Measurements from ENCODE around the gene CLMN.

DNA sequence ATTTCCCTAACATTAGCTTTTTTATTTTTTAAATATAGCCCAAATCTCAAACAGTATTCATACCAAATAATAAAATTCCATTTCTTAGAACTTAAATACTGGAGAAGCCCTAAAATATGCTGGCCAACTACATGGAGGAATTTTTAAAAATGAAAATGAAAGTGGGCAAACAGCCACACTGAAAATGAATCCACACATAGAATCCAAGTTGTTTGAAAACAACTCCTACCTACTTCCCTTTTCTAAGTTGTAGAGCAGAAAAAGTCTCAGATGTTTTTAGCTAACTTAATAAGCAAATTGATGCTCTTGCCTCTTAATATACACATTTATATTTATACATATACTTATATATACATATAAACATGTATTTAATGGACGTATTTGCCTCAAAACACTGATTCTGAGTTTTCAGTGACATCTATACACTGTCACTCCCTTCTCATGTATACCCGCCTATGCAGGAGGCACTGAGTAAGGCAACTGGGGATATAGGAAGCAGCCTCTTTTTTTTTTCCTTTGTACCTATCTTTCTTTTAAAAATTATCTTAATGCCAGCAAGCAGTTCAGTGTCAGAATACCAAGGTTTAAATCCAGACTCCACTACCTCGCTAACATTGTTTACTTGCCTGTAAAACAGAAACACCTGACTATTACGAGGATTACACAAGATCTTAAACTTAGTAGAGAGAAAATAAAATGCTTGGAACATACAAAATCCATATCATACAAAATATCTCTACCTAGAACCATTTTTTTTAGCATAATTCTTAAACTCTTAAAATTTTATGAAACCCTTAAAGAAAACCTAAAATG lies 175.7 kb downstream of the CLMN start:
- no peak for TF ChIP-seq POLR2AphosphoS5 (IDR thresholded peaks at IDR 0.05; ENCODE audit: insufficient read depth, low read depth, low read length)
- TF ChIP-seq, protein P1, sequence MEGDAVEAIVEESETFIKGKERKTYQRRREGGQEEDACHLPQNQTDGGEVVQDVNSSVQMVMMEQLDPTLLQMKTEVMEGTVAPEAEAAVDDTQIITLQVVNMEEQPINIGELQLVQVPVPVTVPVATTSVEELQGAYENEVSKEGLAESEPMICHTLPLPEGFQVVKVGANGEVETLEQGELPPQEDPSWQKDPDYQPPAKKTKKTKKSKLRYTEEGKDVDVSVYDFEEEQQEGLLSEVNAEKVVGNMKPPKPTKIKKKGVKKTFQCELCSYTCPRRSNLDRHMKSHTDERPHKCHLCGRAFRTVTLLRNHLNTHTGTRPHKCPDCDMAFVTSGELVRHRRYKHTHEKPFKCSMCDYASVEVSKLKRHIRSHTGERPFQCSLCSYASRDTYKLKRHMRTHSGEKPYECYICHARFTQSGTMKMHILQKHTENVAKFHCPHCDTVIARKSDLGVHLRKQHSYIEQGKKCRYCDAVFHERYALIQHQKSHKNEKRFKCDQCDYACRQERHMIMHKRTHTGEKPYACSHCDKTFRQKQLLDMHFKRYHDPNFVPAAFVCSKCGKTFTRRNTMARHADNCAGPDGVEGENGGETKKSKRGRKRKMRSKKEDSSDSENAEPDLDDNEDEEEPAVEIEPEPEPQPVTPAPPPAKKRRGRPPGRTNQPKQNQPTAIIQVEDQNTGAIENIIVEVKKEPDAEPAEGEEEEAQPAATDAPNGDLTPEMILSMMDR (IDR thresholded peaks at IDR 0.05; ENCODE audit: extremely low read depth in 1 of 2, insufficient read depth in 1 of 2, low read depth in 1 of 2, low read length in 2 of 2), result no peak
- no peak for TF ChIP-seq JUN (IDR thresholded peaks at IDR 0.05; ENCODE audit: borderline replicate concordance, insufficient read depth, insufficient read length, low read depth)
- no peak for TF ChIP-seq POLR2A (IDR thresholded peaks at IDR 0.05; ENCODE audit: low read depth, low read length)
- no peak for TF ChIP-seq MYC (IDR thresholded peaks at IDR 0.05; ENCODE audit: low read depth, low read length)
- no peak for TF ChIP-seq EZH2 (IDR thresholded peaks at IDR 0.05; ENCODE audit: borderline replicate concordance, low read depth, low read length, severe bottlenecking)
